ENCODE measurements around the gene LRRC37A. TPM values are rescaled to one million over a fixed set of nuclear protein-coding genes. Genes with fewer than 3 reads are reported as not detected.
A peak's percentile ranks its signal among the peaks of the same experiment; 100 is the strongest.
"Not testable (repeated sequence)": the region's sequence is repeated elsewhere in the genome, so short reads cannot be mapped to it uniquely, and the experiment has no call there.

The LRRC37A gene
- total RNA-seq, result 1.4 and 2.5 TPM in 2 replicates

GRCh38 chr17:46294831-46295230 lies at the start of gene LRRC37A:
Gene LRRC37A, plus strand, starts transcription at chr17:46295131. Its CDS starts 3 bp downstream, at chr17:46295134.
- not testable (repeated sequence) for DNase-seq (ENCODE audit: low read depth, low spot score)

- DNase-seq (ENCODE audit: low read depth, low spot score), result not testable (repeated sequence)
Observed at GRCh38 chr17:46249153-46249552, 45.8 kb upstream of the LRRC37A start.

GRCh38 chr17:46252804-46253203 lies 42.1 kb upstream of the LRRC37A start:
- not testable (repeated sequence) for DNase-seq (ENCODE audit: low read depth, low spot score)

GRCh38 chr17:46253722-46254121 lies 41.2 kb upstream of the LRRC37A start:
- DNase-seq (ENCODE audit: low read depth, low spot score), result not testable (repeated sequence)

GRCh38 chr17:46254215-46254614 lies 40.7 kb upstream of the LRRC37A start:
- DNase-seq (ENCODE audit: low read depth, low spot score), result not testable (repeated sequence)

- not testable (repeated sequence) for DNase-seq (ENCODE audit: low read depth, low spot score)
Observed at GRCh38 chr17:46256369-46256768, 38.6 kb upstream of the LRRC37A start.

GRCh38 chr17:46259845-46260661 lies 34.9 kb upstream of the LRRC37A start:
- DNase-seq (ENCODE audit: low read depth, low spot score), result not testable (repeated sequence)

GRCh38 chr17:46262271-46262670 lies 32.7 kb upstream of the LRRC37A start:
- no peak for DNase-seq (ENCODE audit: low read depth, low spot score)

GRCh38 chr17:46264456-46265198 lies 30.3 kb upstream of the LRRC37A start:
- no peak for DNase-seq (ENCODE audit: low read depth, low spot score)

GRCh38 chr17:46266063-46266655 lies 28.8 kb upstream of the LRRC37A start:
- not testable (repeated sequence) for DNase-seq (ENCODE audit: low read depth, low spot score)

- peak; percentile 77 for DNase-seq (ENCODE audit: low read depth, low spot score)
Observed at GRCh38 chr17:46266656-46267544, 28.0 kb upstream of the LRRC37A start.

- DNase-seq (ENCODE audit: low read depth, low spot score), result no peak
Observed at GRCh38 chr17:46270032-46270431, 24.9 kb upstream of the LRRC37A start.

- DNase-seq (ENCODE audit: low read depth, low spot score), result no peak
Observed at GRCh38 chr17:46273541-46274236, 21.2 kb upstream of the LRRC37A start.

- no peak for DNase-seq (ENCODE audit: low read depth, low spot score)
Observed at GRCh38 chr17:46274238-46274637, 20.7 kb upstream of the LRRC37A start.

- DNase-seq (ENCODE audit: low read depth, low spot score), result not testable (repeated sequence)
Observed at GRCh38 chr17:46276728-46277479, 18.0 kb upstream of the LRRC37A start.

- not testable (repeated sequence) for DNase-seq (ENCODE audit: low read depth, low spot score)
Observed at GRCh38 chr17:46281336-46281735, 13.6 kb upstream of the LRRC37A start.

- DNase-seq (ENCODE audit: low read depth, low spot score), result not testable (repeated sequence)
Observed at GRCh38 chr17:46282635-46283034, 12.3 kb upstream of the LRRC37A start.

GRCh38 chr17:46284467-46284866 lies 10.5 kb upstream of the LRRC37A start:
- not testable (repeated sequence) for DNase-seq (ENCODE audit: low read depth, low spot score)

GRCh38 chr17:46285500-46285899 lies 9.4 kb upstream of the LRRC37A start:
- DNase-seq (ENCODE audit: low read depth, low spot score), result not testable (repeated sequence)

Measured in pulmonary artery endothelial cell (primary cell).